ENCODE measurements around the gene MRGPRD.
"Not testable (repeated sequence)": the region's sequence is repeated elsewhere in the genome, so short reads cannot be mapped to it uniquely, and the experiment has no call there.

MRGPRD gene

GRCh38 chr11:69002110-69002569 lies 21.4 kb upstream of the MRGPRD start:
- H3K4me3 ChIP-seq (ENCODE audit: low read depth, low read length) = no peak overlapping the region
- no peak for TF ChIP-seq CTCF (IDR thresholded peaks at IDR 0.05; ENCODE audit: borderline replicate concordance, insufficient read depth, low read depth, low read length)

- H3K4me3 ChIP-seq (ENCODE audit: low read depth, low read length) = no peak overlapping the region
- no peak for TF ChIP-seq CTCF (IDR thresholded peaks at IDR 0.05; ENCODE audit: borderline replicate concordance, insufficient read depth, low read depth, low read length)
Measured at GRCh38 chr11:69001243-69002081, 20.7 kb upstream of the MRGPRD start.

- no peak overlapping the region for H3K4me3 ChIP-seq (ENCODE audit: low read depth, low read length)
- no peak for TF ChIP-seq CTCF (IDR thresholded peaks at IDR 0.05; ENCODE audit: borderline replicate concordance, insufficient read depth, low read depth, low read length)
Measured at GRCh38 chr11:69000831-69001242, 20.1 kb upstream of the MRGPRD start.

GRCh38 chr11:69000391-69000790 lies 19.6 kb upstream of the MRGPRD start:
- H3K4me3 ChIP-seq (ENCODE audit: low read depth, low read length) = no peak overlapping the region
- TF ChIP-seq CTCF (IDR thresholded peaks at IDR 0.05; ENCODE audit: borderline replicate concordance, insufficient read depth, low read depth, low read length) = no peak

GRCh38 chr11:68999748-69000355 lies 19.1 kb upstream of the MRGPRD start:
- not testable (repeated sequence) for H3K4me3 ChIP-seq (ENCODE audit: low read depth, low read length)

- H3K4me3 ChIP-seq (ENCODE audit: low read depth, low read length) = no peak overlapping the region
- no peak for TF ChIP-seq CTCF (IDR thresholded peaks at IDR 0.05; ENCODE audit: borderline replicate concordance, insufficient read depth, low read depth, low read length)
Measured at GRCh38 chr11:68999093-68999747, 18.4 kb upstream of the MRGPRD start.

- TF ChIP-seq CTCF (IDR thresholded peaks at IDR 0.05; ENCODE audit: borderline replicate concordance, insufficient read depth, low read depth, low read length) = no peak
- no peak overlapping the region for H3K4me3 ChIP-seq (ENCODE audit: low read depth, low read length)
Measured at GRCh38 chr11:68998390-68998911, 17.7 kb upstream of the MRGPRD start.
